K562 (cell line): ENCODE data around the gene CSE1L. TPM values are rescaled to one million over a fixed set of nuclear protein-coding genes. Genes with fewer than 3 reads are reported as not detected.

Experiments used
- ATAC-seq: fragments of 200-7000 bp; cut with Tn5 transposase; 3 replicates; pipeline ENCODE4 v1.9.1; 2020; ENCODE audit warnings: moderate library complexity
- BruUV-seq: library from RNA; stranded (reverse); fragments of 400-500 nt; replicated peaks from 2 replicates; lab custom pipeline; 2021; lab: Mats Ljungman, UMichigan
- CTCF ChIA-PET: fragments of 300-600 bp; formaldehyde crosslinking; extraction: SDS; loops from one replicate; lab custom pipeline; 2021; ENCODE audit warnings: low intra/inter-chr PET ratio; lab: Yijun Ruan, JAX
- POLR2A ChIA-PET: fragments of 300-600, 350-650 bp; sonication (Branson Sonifier 250); formaldehyde crosslinking; extraction: SDS; loops from one replicate; lab custom pipeline; 2021; ENCODE audit warnings: antibody characterized with exemption, inconsistent platforms; lab: Yijun Ruan, JAX
- DNase-seq, 4 experiments: peaks; one replicate each; pipeline versions ENCODE4 v3.0.0 to v3.0.0-alpha.2; 2011 to 2018; ENCODE audit warnings: low spot score in 3 of 4, mixed read lengths in 3 of 4; ENCODE audit errors: extremely low read depth in 1 of 4
- FAIRE-seq: peaks from 2 replicates; lab custom pipeline; 2011; peaks lifted over from hg19 to GRCh38; lab: Jason Lieb, UNC
- H2AFZ ChIP-seq: 2 replicates; pipeline ENCODE4 v1.6.0; 2011; ENCODE audit warnings: low read depth, low read length, control low read depth, inconsistent platforms
- H3K27ac ChIP-seq: fragments of 200-600 bp; 3 replicates; pipeline ENCODE4 v1.8.0; 2011; ENCODE audit warnings: low read depth, mild to moderate bottlenecking, control low read depth, inconsistent platforms, low read length, moderate library complexity, mixed read lengths; ENCODE audit errors: extremely low read depth
- H3K27me3 ChIP-seq, 2 experiments: fragments of 300-600 bp in 1 of 2; 2 replicates in 1 of 2; 3 replicates in 1 of 2; pipeline versions ENCODE4 v1.6.0 to v1.8.0; 2011; ENCODE audit warnings: inconsistent platforms in 2 of 2, low read length in 2 of 2, mild to moderate bottlenecking in 1 of 2, mixed read lengths in 1 of 2, moderate library complexity in 1 of 2; ENCODE audit not compliant: control insufficient read depth in 2 of 2, insufficient read depth in 2 of 2
- H3K36me3 ChIP-seq: fragments of 300-600 bp; 3 replicates; pipeline ENCODE4 v1.8.0; 2011; ENCODE audit warnings: mild to moderate bottlenecking, low read length, inconsistent platforms; ENCODE audit not compliant: control insufficient read depth, insufficient read depth
- H3K4me1 ChIP-seq, 2 experiments: fragments of 200-600 bp in 1 of 2; replicated peaks in 1 of 2; 2 replicates in 1 of 2; 3 replicates in 1 of 2; pipeline versions ENCODE4 v1.5.1 to v1.8.0; 2011; ENCODE audit warnings: inconsistent platforms in 2 of 2, low read length in 2 of 2, mild to moderate bottlenecking in 1 of 2, mixed read lengths in 1 of 2, moderate library complexity in 1 of 2; ENCODE audit not compliant: control insufficient read depth in 2 of 2, insufficient read depth in 2 of 2
- H3K4me2 ChIP-seq: 2 replicates; pipeline ENCODE4 v1.6.1; 2011; ENCODE audit warnings: low read length, control low read depth, inconsistent platforms, mixed read lengths; ENCODE audit not compliant: insufficient read depth
- H3K4me3 ChIP-seq: fragments of 200-600 bp; sonication (generic), shearing (Covaris generic); 2 replicates; pipeline ENCODE4 v1.5.1; 2016; ENCODE audit warnings: control low read depth, inconsistent platforms
- H3K79me2 ChIP-seq: fragments of 200-600 bp; 3 replicates; pipeline ENCODE4 v1.8.0; 2011; ENCODE audit warnings: low read length, inconsistent platforms; ENCODE audit not compliant: control insufficient read depth, insufficient read depth
- H3K9ac ChIP-seq, 2 experiments: 2 replicates each; pipeline versions ENCODE4 v1.6.0 to v1.6.1; 2011; ENCODE audit warnings: low read depth in 2 of 2, low read length in 2 of 2, control low read depth in 1 of 2, inconsistent platforms in 1 of 2, mild to moderate bottlenecking in 1 of 2, mixed read lengths in 1 of 2; ENCODE audit not compliant: insufficient read depth in 1 of 2
- H3K9me1 ChIP-seq: one replicate; pipeline ENCODE4 v1.6.0; 2011; ENCODE audit warnings: inconsistent platforms, mild to moderate bottlenecking, low read length, moderate library complexity; ENCODE audit not compliant: control insufficient read depth, insufficient read depth
- H3K9me3 ChIP-seq: replicated peaks from 2 replicates; pipeline ENCODE4 v1.5.1; 2011; ENCODE audit warnings: low read depth, low read length, inconsistent platforms; ENCODE audit not compliant: control insufficient read depth, insufficient read depth
- H4K20me1 ChIP-seq: replicated peaks from 2 replicates; pipeline ENCODE4 v1.6.1; 2011; ENCODE audit warnings: low read length, inconsistent platforms, mixed read lengths; ENCODE audit not compliant: control insufficient read depth, insufficient read depth
- CEBPG ChIP-seq, 3 experiments: fragments of 200-800 bp in 1 of 3; sonication (Bioruptor generic) in 1 of 3; sonication (generic) in 1 of 3; formaldehyde crosslinking in 1 of 3; IDR thresholded peaks in 2 of 3; conservative IDR thresholded peaks in 1 of 3; 2 replicates each; pipeline versions ENCODE4 v1.6.1 to v1.8.0; 2016 to 2022; ENCODE audit warnings: missing compliant biosample characterization in 2 of 3, missing genetic modification characterization in 2 of 3, mild to moderate bottlenecking in 1 of 3, missing genetic modification reagents in 1 of 3
- LARP7 ChIP-seq: fragments of 450-650 bp; IDR thresholded peaks from 2 replicates; pipeline ENCODE4 v1.6.1; 2016
- NR2C2 ChIP-seq, 2 experiments: fragments of 200-800 bp in 1 of 2; sonication (Bioruptor generic) in 1 of 2; sonication (generic) in 1 of 2; formaldehyde crosslinking in 1 of 2; IDR thresholded peaks; 2 replicates each; pipeline versions ENCODE4 v1.6.1 to v1.8.0; 2016 to 2022; ENCODE audit warnings: mild to moderate bottlenecking in 1 of 2, missing compliant biosample characterization in 1 of 2, missing genetic modification characterization in 1 of 2, missing genetic modification reagents in 1 of 2
- POLR2G ChIP-seq: fragments of 200-400 bp; formaldehyde crosslinking; IDR thresholded peaks from 2 replicates; pipeline ENCODE4 v1.6.1; 2017; ENCODE audit warnings: low read depth, mild to moderate bottlenecking, antibody characterized with exemption, low read length, moderate library complexity
- RBM22 ChIP-seq: fragments of 200-400 bp; formaldehyde crosslinking; IDR thresholded peaks from 2 replicates; pipeline ENCODE4 v1.6.1; 2018; ENCODE audit warnings: low read length, low read depth; ENCODE audit not compliant: poor library complexity, severe bottlenecking
- WGBS: fragments of 100-300 bp; shearing (Covaris generic); methylation state at CpG from one replicate; pipeline ENCODE4 v1.1.6; 2016; ENCODE audit warnings: low coverage, mixed read lengths; ENCODE audit not compliant: insufficient coverage; ENCODE audit errors: missing lambda C conversion rate; 5-methylcytosine and 5-hydroxymethylcytosine counted together
- in situ Hi-C: fragments of 300-500 bp; cut with MboI; formaldehyde crosslinking; loops from 4 replicates; pipeline ENCODE4 v1.15.0; 2018; ENCODE audit warnings: inconsistent platforms, mixed read lengths
- intact Hi-C: fragments of 100-400 bp; cut with micrococcal nuclease; formaldehyde crosslinking; loops from 2 replicates; pipeline ENCODE4 v1.14.2; 2022
- polyA plus RNA-seq, 8 experiments: library from polyadenylated mRNA; depleted of rRNA in 4 of 8; stranded (reverse) in 5 of 8; unstranded in 3 of 8; fragments of >200 nt; fragmentation: Nextera tagmentation in 2 of 8; fragmentation: Illumina TruSeq in 1 of 8; extraction: Ambion mirVana in 2 of 8; extraction: Trizol in 1 of 8; gene quantifications; 2 replicates each; pipeline versions ENCODE4 v1.2.1 to v1.2.3, GENCODE V29; 2011 to 2014; ENCODE audit warnings: inconsistent platforms in 1 of 8, missing spikeins in 1 of 8
- total RNA-seq, 7 experiments: library from RNA; depleted of rRNA in 6 of 7; stranded (reverse); fragments of >200 nt in 6 of 7; fragmentation: Illumina TruSeq in 2 of 7; extraction: Trizol in 2 of 7; gene quantifications; 2 replicates each; pipeline versions ENCODE4 v1.2.1 to v1.2.3, GENCODE V29; 2011 to 2021; ENCODE audit warnings: low replicate concordance in 1 of 7
- TF ChIP-seq, protein P1 (sequence below): fragments of 450-650 bp; formaldehyde crosslinking; IDR thresholded peaks from 2 replicates; pipeline ENCODE4 v1.4.0; 2022; ENCODE audit warnings: missing genetic modification characterization

The CSE1L gene
- total and polyA plus RNA-seq, 9 of the 15 experiments (the other 6 are each of a cell fraction or from before 2014, with no cell fraction given) = 138 to 280 (median 209) TPM

GRCh38 chr20:49122920-49123319 is 76.8 kb downstream of the CSE1L start:
- intact Hi-C loops (no loop called here), in situ Hi-C loops (no loop called here)
- no peak for FAIRE-seq
- H3K36me3 ChIP-seq = peaks cover 75% of the 10 kb centered on the region
- H3K9ac ChIP-seq = no peak overlapping the region
- H3K27ac ChIP-seq = no peak overlapping the region
- ChIA-PET POLR2A (no interaction called here), CTCF (interaction anchor here (0.5 kb wide), 1 partner anchor 256 kb away, joined by 3 read pairs; no protein-coding TSS in a partner anchor)
- 90% methylated on average over 13 of the region's 13 CpGs for WGBS
- BruUV-seq = no TSS peak
- H3K9me3 ChIP-seq = no peaks in the 10 kb centered on the region
- no peaks in the 10 kb centered on the region for H3K9me1 ChIP-seq
- no peak for ATAC-seq
- H4K20me1 ChIP-seq = no peaks in the 10 kb centered on the region
- no peak overlapping the region for H2AFZ ChIP-seq
- H3K4me1 ChIP-seq = no peaks in the 10 kb centered on the region
- TF ChIP-seq NR2C2 (CRISPR knock-in tag; IDR thresholded peaks at IDR 0.05) (no peak), NR2C2 (tag; IDR thresholded peaks at IDR 0.05) (no peak), RBM22 (peak; percentile 58)
- H3K79me2 ChIP-seq = no peaks in the 10 kb centered on the region; the same call in 2 of the 3 replicates
- no peak overlapping the region for H3K4me3 ChIP-seq
- no peaks in the 10 kb centered on the region for H3K27me3 ChIP-seq
- no peak overlapping the region for H3K4me2 ChIP-seq
- DNase-seq = no peak

DNA sequence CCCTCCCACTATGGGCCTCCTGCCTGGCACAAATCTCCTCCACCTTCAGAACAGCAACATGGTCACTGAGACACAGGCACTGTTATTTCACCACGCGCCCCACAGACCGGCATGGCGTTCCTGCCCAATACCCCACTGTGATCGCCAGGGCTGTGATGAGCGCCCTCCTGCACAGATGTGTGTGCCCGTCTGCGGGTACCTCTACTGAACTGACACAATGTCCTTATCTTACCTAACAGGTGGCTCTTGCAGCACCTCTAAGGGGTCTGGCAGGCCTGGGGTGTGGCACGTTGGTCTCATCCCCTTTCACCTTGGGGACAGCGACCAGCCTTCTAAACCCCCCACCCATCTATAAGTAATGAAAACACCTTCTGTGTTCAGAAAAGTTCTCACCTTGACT is 77.9 kb downstream of the CSE1L start:
- in situ Hi-C loops = no loop called here
- Histone ChIP-seq H3K4me2 (no peak overlapping the region), H4K20me1 (no peaks in the 10 kb centered on the region), H3K36me3 (peaks cover 74% of the 10 kb centered on the region), H3K27ac (no peak overlapping the region), H3K9ac (no peak overlapping the region), H3K4me1 (no peaks in the 10 kb centered on the region), H3K27me3 (no peaks in the 10 kb centered on the region), H3K4me3 (no peak overlapping the region), H3K79me2 (no peaks in the 10 kb centered on the region; the same call in 2 of the 3 replicates), H3K9me1 (no peaks in the 10 kb centered on the region), H2AFZ (no peak overlapping the region), H3K9me3 (no peaks in the 10 kb centered on the region)
- FAIRE-seq = no peak
- no TSS peak for BruUV-seq
- no peak for DNase-seq
- no peak for ATAC-seq
- 97% methylated on average over 10 of the region's 10 CpGs for WGBS
- ChIA-PET POLR2A (interaction anchor here (1.7 kb wide), 1 partner anchor 95 kb away, joined by 5 read pairs; the partner anchor contains the start of gene DDX27), CTCF (no interaction called here)
- intact Hi-C loops = no loop called here
- TF ChIP-seq POLR2G = 0 out of 2 replicates have a peak, but pooled peaks have one; percentile 24
- no peak for TF ChIP-seq CEBPG (CRISPR knock-in tag; IDR thresholded peaks at IDR 0.05)
- TF ChIP-seq CEBPG (tag; conservative IDR thresholded peaks at IDR 0.05 in 1 of 2, IDR thresholded peaks at IDR 0.05 in 1 of 2) = no peak
- TF ChIP-seq LARP7 = no peak
- TF ChIP-seq, protein P1, sequence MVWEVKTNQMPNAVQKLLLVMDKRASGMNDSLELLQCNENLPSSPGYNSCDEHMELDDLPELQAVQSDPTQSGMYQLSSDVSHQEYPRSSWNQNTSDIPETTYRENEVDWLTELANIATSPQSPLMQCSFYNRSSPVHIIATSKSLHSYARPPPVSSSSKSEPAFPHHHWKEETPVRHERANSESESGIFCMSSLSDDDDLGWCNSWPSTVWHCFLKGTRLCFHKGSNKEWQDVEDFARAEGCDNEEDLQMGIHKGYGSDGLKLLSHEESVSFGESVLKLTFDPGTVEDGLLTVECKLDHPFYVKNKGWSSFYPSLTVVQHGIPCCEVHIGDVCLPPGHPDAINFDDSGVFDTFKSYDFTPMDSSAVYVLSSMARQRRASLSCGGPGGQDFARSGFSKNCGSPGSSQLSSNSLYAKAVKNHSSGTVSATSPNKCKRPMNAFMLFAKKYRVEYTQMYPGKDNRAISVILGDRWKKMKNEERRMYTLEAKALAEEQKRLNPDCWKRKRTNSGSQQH (CRISPR knock-in tag) = no peak
